ENCODE measurements around the gene KRT13. TPM values are rescaled to one million over a fixed set of nuclear protein-coding genes. Genes with fewer than 3 reads are reported as not detected.

The KRT13 gene
- total and polyA plus RNA-seq, 2 of the 4 experiments (the other 2 are of a cell fraction) = 0.18 to 0.56 TPM

GRCh38 chr17:41475421-41475820 lies 30.0 kb downstream of the KRT13 start:
- Histone ChIP-seq H3K4me3 (ENCODE audit: insufficient read depth, low read depth, low read length) (no peak overlapping the region), H4K5ac (ENCODE audit: low read depth, low read length) (no peak overlapping the region), H2AFZ (replicated peaks; ENCODE audit: low read length, poor library complexity) (no peak overlapping the region), H3K56ac (ENCODE audit: extremely low read depth, insufficient read depth, low read length) (no peak overlapping the region), H3K9ac (ENCODE audit: low read depth, low read length) (no peak overlapping the region), H2AK9ac (replicated peaks; ENCODE audit: low read depth, low read length, poor library complexity) (peak overlapping the region; percentile 50), H3K9me1 (ENCODE audit: insufficient read depth, low read length) (peaks cover 3% of the 10 kb centered on the region; the same call in 1 of the 2 replicates), H4K8ac (ENCODE audit: low read depth in 2 of 2, low read length in 2 of 2) (no peak overlapping the region), H3K79me1 (ENCODE audit: low read depth in 1 of 2, low read length in 2 of 2) (no peaks in the 10 kb centered on the region), H2BK120ac (ENCODE audit: low read depth, low read length) (no peak overlapping the region), H3K36me3 (ENCODE audit: control insufficient read depth, insufficient read depth, low read length) (no peaks in the 10 kb centered on the region), H4K91ac (ENCODE audit: insufficient read depth, low read depth, low read length) (no peak overlapping the region), H2BK20ac (ENCODE audit: low read depth, low read length) (no peak overlapping the region), H4K20me1 (ENCODE audit: insufficient read depth, low read length) (no peaks in the 10 kb centered on the region), H3K4ac (ENCODE audit: low read depth, low read length) (no peak overlapping the region), H3K27me3 (ENCODE audit: control insufficient read depth, insufficient read depth, low read length) (peaks cover 12% of the 10 kb centered on the region), H3K27ac (ENCODE audit: insufficient read depth, low read length) (no peak overlapping the region), H3K18ac (ENCODE audit: low read depth, low read length) (no peak overlapping the region), H2AK5ac (ENCODE audit: low read depth, low read length) (no peak overlapping the region), H3K4me2 (ENCODE audit: low read depth, low read length) (no peak overlapping the region), H3K9me3 (ENCODE audit: control insufficient read depth, insufficient read depth, low read length) (peaks cover 12% of the 10 kb centered on the region), H2BK15ac (ENCODE audit: low read depth, low read length) (no peak overlapping the region), H3K23ac (ENCODE audit: low read depth, low read length) (no peak overlapping the region), H3K14ac (replicated peaks; ENCODE audit: low read depth, low read length) (no peak overlapping the region), H3K4me1 (ENCODE audit: control insufficient read depth, insufficient read depth, low read length) (no peaks in the 10 kb centered on the region), H2BK5ac (ENCODE audit: low read depth, low read length, poor library complexity, severe bottlenecking) (no peak overlapping the region)
- no peak for ATAC-seq (ENCODE audit: low read depth)
- no peak for TF ChIP-seq NFE2L2 (IDR thresholded peaks at IDR 0.05; ENCODE audit: low read depth, low read length)
- TF ChIP-seq ELK1 (IDR thresholded peaks at IDR 0.05; ENCODE audit: borderline replicate concordance, low read depth, low read length) = no peak
- no peak for TF ChIP-seq SMC3 (IDR thresholded peaks at IDR 0.05; ENCODE audit: low read depth, low read length)
- TF ChIP-seq MAFK (IDR thresholded peaks at IDR 0.05; ENCODE audit: low read depth, low read length) = no peak
- TF ChIP-seq RCOR1 (IDR thresholded peaks at IDR 0.05; ENCODE audit: insufficient replicate concordance, low read length) = no peak
- no peak for TF ChIP-seq FOS (IDR thresholded peaks at IDR 0.05; ENCODE audit: low read depth, low read length)
- TF ChIP-seq CEBPB (IDR thresholded peaks at IDR 0.05; ENCODE audit: low read depth, low read length) = no peak
- no peak for TF ChIP-seq MAZ (IDR thresholded peaks at IDR 0.05; ENCODE audit: borderline replicate concordance, low read depth, low read length)
- TF ChIP-seq RFX5 (IDR thresholded peaks at IDR 0.05; ENCODE audit: low read depth, low read length) = no peak
- TF ChIP-seq MXI1 (IDR thresholded peaks at IDR 0.05; ENCODE audit: borderline replicate concordance, low read depth, low read length) = no peak
- no peak for TF ChIP-seq USF2 (IDR thresholded peaks at IDR 0.05; ENCODE audit: low read depth, low read length)
- no peak for TF ChIP-seq RAD21 (IDR thresholded peaks at IDR 0.05; ENCODE audit: low read length)
- no peak for TF ChIP-seq CTCF (conservative IDR thresholded peaks at IDR 0.05; ENCODE audit: low read depth, low read length)
- no peak for TF ChIP-seq CHD1 (IDR thresholded peaks at IDR 0.05; ENCODE audit: low read depth, low read length)
- TF ChIP-seq BHLHE40 (IDR thresholded peaks at IDR 0.05; ENCODE audit: low read depth, low read length) = no peak
- no peak for TF ChIP-seq POLR2A (IDR thresholded peaks at IDR 0.05; ENCODE audit: low read depth, low read length)
- no CpG with 5 or more reads among the region's 4 CpGs for WGBS, 2 experiments (ENCODE audit: extremely low coverage in 2 of 2, insufficient read length in 1 of 2)
- dilution Hi-C loops (cut with HindIII; ENCODE audit: low sequenced_read_pairs, unreplicated experiment) = no loop called here
- CTCF ChIA-PET = no interaction called here
- in situ Hi-C loops (cut with MboI; ENCODE audit: low sequenced_read_pairs) = no loop called here
- intact Hi-C loops (cut with micrococcal nuclease) = no loop called here
- POLR2A ChIA-PET (ENCODE audit: unreplicated experiment) = no interaction called here
- no peak for DNase-seq
- no TSS peak for BruUV-seq (replicated peaks)

Measured in IMR-90 (cell line).